ENCODE measurements around the gene TMEM179. TPM values are rescaled to one million over a fixed set of nuclear protein-coding genes. Genes with fewer than 3 reads are reported as not detected.
"Not testable (repeated sequence)": the region's sequence is repeated elsewhere in the genome, so short reads cannot be mapped to it uniquely, and the experiment has no call there.

The TMEM179 gene
- total RNA-seq, result not detected
- long read RNA-seq, result 0 reads

- peak; percentile 60 for ATAC-seq
- Histone ChIP-seq H3K4me1 (no peaks in the 10 kb centered on the region), H3K27me3 (peaks cover 55% of the 10 kb centered on the region), H3K4me3 (no peak within 1 kb of the TSS), H3K27ac (no peak within 1 kb of the TSS), H3K36me3 (no peaks in the 10 kb centered on the region), H3K9me3 (no peaks in the 10 kb centered on the region)
- DNase-seq, result no peak
- TF ChIP-seq CTCF (IDR thresholded peaks at IDR 0.05), result no peak
- intact Hi-C loops (cut with DNase I), result no loop called here
Measured at GRCh38 chr14:104604458-104605449, at the start of gene TMEM179. Gene TMEM179 (minus strand): TSS chr14:104604772. CDS start chr14:104604741, 31 bp downstream.

- Histone ChIP-seq H3K9me3 (no peaks in the 10 kb centered on the region), H3K27ac (no peak overlapping the region), H3K4me3 (no peak overlapping the region), H3K27me3 (no peaks in the 10 kb centered on the region), H3K36me3 (no peaks in the 10 kb centered on the region), H3K4me1 (peaks cover 6% of the 10 kb centered on the region)
- ATAC-seq (peak; percentile 28), DNase-seq (no peak)
- intact Hi-C loops (cut with DNase I), result no loop called here
- TF ChIP-seq CTCF (IDR thresholded peaks at IDR 0.05), result no peak
Measured at GRCh38 chr14:104654119-104654518, 49.5 kb upstream of the TMEM179 start.

GRCh38 chr14:104653130-104653920, 48.8 kb upstream of the TMEM179 start:
- ATAC-seq; H3K27me3 ChIP-seq; H3K9me3 ChIP-seq; DNase-seq; H3K4me1 ChIP-seq; H3K27ac ChIP-seq; H3K4me3 ChIP-seq; intact Hi-C loops (cut with DNase I); H3K36me3 ChIP-seq: not testable (repeated sequence)

GRCh38 chr14:104652386-104652785, 47.8 kb upstream of the TMEM179 start:
- Histone ChIP-seq H3K4me1 (peaks cover 6% of the 10 kb centered on the region), H3K4me3 (no peak overlapping the region), H3K27me3 (no peaks in the 10 kb centered on the region), H3K9me3 (no peaks in the 10 kb centered on the region), H3K36me3 (no peaks in the 10 kb centered on the region), H3K27ac (no peak overlapping the region)
- no peak for DNase-seq
- no peak for ATAC-seq
- TF ChIP-seq CTCF (IDR thresholded peaks at IDR 0.05), result no peak
- intact Hi-C loops (cut with DNase I), result no loop called here

GRCh38 chr14:104651876-104652260, 47.3 kb upstream of the TMEM179 start:
- intact Hi-C loops (cut with DNase I), result no loop called here
- DNase-seq, result no peak

More at GRCh38 chr14:104651876-104652260, 47.3 kb upstream of the TMEM179 start:
- Histone ChIP-seq H3K27ac (no peak overlapping the region), H3K4me1 (peaks cover 6% of the 10 kb centered on the region), H3K36me3 (no peaks in the 10 kb centered on the region), H3K4me3 (no peak overlapping the region), H3K27me3 (no peaks in the 10 kb centered on the region), H3K9me3 (no peaks in the 10 kb centered on the region)
- no peak for TF ChIP-seq CTCF (IDR thresholded peaks at IDR 0.05)
- ATAC-seq, result no peak

All from upper lobe of right lung (tissue), 1 donor.